NCI-H2107 (cell line): ENCODE data around the gene RHOH.

ENCODE experiments used
- DNase-seq: peaks from one replicate; lab custom pipeline; 2025; lab: John Stamatoyannopoulos, UW

Gene RHOH

GRCh38 chr4:40190019-40190418 lies 6.8 kb upstream of the RHOH start:
- no peak for DNase-seq

GRCh38 chr4:40190465-40190864 lies 6.4 kb upstream of the RHOH start:
- DNase-seq, result no peak

GRCh38 chr4:40190880-40191815 lies 5.7 kb upstream of the RHOH start:
- DNase-seq, result no peak

GRCh38 chr4:40192114-40193015 lies 4.5 kb upstream of the RHOH start:
- DNase-seq, result no peak

- DNase-seq, result no peak
Measured at GRCh38 chr4:40193016-40193571, 3.7 kb upstream of the RHOH start.

GRCh38 chr4:40193578-40193977 lies 3.3 kb upstream of the RHOH start:
- no peak for DNase-seq

GRCh38 chr4:40194602-40195161 lies 2.1 kb upstream of the RHOH start:
- no peak for DNase-seq

GRCh38 chr4:40195182-40196177 lies 1.4 kb upstream of the RHOH start:
- DNase-seq, result no peak

GRCh38 chr4:40196272-40196671 lies 559 bp upstream of the RHOH start:
- no peak for DNase-seq

GRCh38 chr4:40197879-40198689 lies 1.3 kb downstream of the RHOH start:
- no peak for DNase-seq

GRCh38 chr4:40199179-40199670 lies 2.4 kb downstream of the RHOH start:
- DNase-seq, result no peak

GRCh38 chr4:40199999-40200874 lies 3.4 kb downstream of the RHOH start:
- no peak for DNase-seq

GRCh38 chr4:40200875-40201801 lies 4.3 kb downstream of the RHOH start:
- DNase-seq, result no peak

GRCh38 chr4:40201898-40202297 lies 5.1 kb downstream of the RHOH start:
- no peak for DNase-seq

- no peak for DNase-seq
Measured at GRCh38 chr4:40202474-40202873, 5.6 kb downstream of the RHOH start.

GRCh38 chr4:40204507-40205258 lies 7.9 kb downstream of the RHOH start:
- DNase-seq, result no peak
